HepG2 (cell line): ENCODE results near the gene TCF19. TPM values are rescaled to one million over a fixed set of nuclear protein-coding genes. Genes with fewer than 3 reads are reported as not detected.

Source experiments
- GABPA ChIP-seq, 2 experiments: IDR thresholded peaks; 2 replicates each; pipeline ENCODE4 v1.6.1; 2011 to 2016; ENCODE audit warnings: low read depth in 2 of 2, low read length in 1 of 2, missing biosample characterization in 1 of 2, missing genetic modification characterization in 1 of 2
- GATA4 ChIP-seq: sonication (generic); IDR thresholded peaks from 2 replicates; pipeline ENCODE4 v1.6.1; 2016; ENCODE audit warnings: antibody characterized with exemption, low read depth, borderline replicate concordance
- HDAC1 ChIP-seq: sonication (generic); formaldehyde crosslinking; IDR thresholded peaks from 2 replicates; pipeline ENCODE4 v1.5.1; 2020; ENCODE audit warnings: mild to moderate bottlenecking, missing genetic modification reagents
- MTA3 ChIP-seq: sonication (generic); formaldehyde crosslinking; IDR thresholded peaks from 2 replicates; pipeline ENCODE4 v1.4.0; 2020; ENCODE audit warnings: missing genetic modification reagents
- RXRB ChIP-seq: IDR thresholded peaks from 2 replicates; pipeline ENCODE4 v1.6.1; 2016; ENCODE audit warnings: borderline replicate concordance, missing genetic modification reagents, missing compliant biosample characterization
- SSRP1 ChIP-seq: IDR thresholded peaks from 2 replicates; pipeline ENCODE4 v1.6.1; 2016; ENCODE audit warnings: control low read depth
- ZNF335 ChIP-seq: sonication (generic); formaldehyde crosslinking; IDR thresholded peaks from 2 replicates; pipeline ENCODE4 v1.4.0; 2020; ENCODE audit warnings: missing genetic modification reagents
- ZNF556 ChIP-seq: sonication (generic); formaldehyde crosslinking; IDR thresholded peaks from 2 replicates; pipeline ENCODE4 v1.4.0; 2020; ENCODE audit warnings: mild to moderate bottlenecking, missing genetic modification reagents, borderline replicate concordance
- ZNF572 ChIP-seq: sonication (generic); formaldehyde crosslinking; IDR thresholded peaks from 2 replicates; pipeline ENCODE4 v1.5.1; 2020; ENCODE audit warnings: mild to moderate bottlenecking, missing genetic modification reagents
- polyA plus RNA-seq, 8 experiments: library from polyadenylated mRNA; depleted of rRNA in 3 of 8; stranded (reverse) in 7 of 8; unstranded in 1 of 8; fragments of >200 nt; fragmentation: Illumina TruSeq in 4 of 8; extraction: Trizol in 4 of 8; gene quantifications; 2 replicates each; pipeline versions ENCODE4 v1.2.1 to v1.2.3, GENCODE V29; 2011 to 2016; ENCODE audit warnings: low read depth in 4 of 8, missing spikeins in 1 of 8, mixed read lengths in 1 of 8; ENCODE audit not compliant: insufficient read depth in 1 of 8
- total RNA-seq, 5 experiments: library from RNA; depleted of rRNA; stranded (reverse); fragments of >200 nt; fragmentation: Illumina TruSeq; extraction: Trizol; gene quantifications; 2 replicates each; pipeline ENCODE4 v1.2.3, GENCODE V29; 2016; ENCODE audit warnings: low read depth in 1 of 5
- TF ChIP-seq, protein P1 (sequence below): sonication (generic); formaldehyde crosslinking; IDR thresholded peaks from 2 replicates; pipeline ENCODE4 v1.5.0; 2020; ENCODE audit warnings: mild to moderate bottlenecking, missing genetic modification reagents, borderline replicate concordance
- TF ChIP-seq, protein P2 (sequence below): sonication (generic); formaldehyde crosslinking; conservative IDR thresholded peaks from 2 replicates; pipeline ENCODE4 v1.8.0; 2022; ENCODE audit warnings: mild to moderate bottlenecking, moderate library complexity, missing genetic modification reagents
- TF ChIP-seq, protein P3 (sequence below): sonication (generic); formaldehyde crosslinking; IDR thresholded peaks from 2 replicates; pipeline ENCODE4 v1.9.0; 2021; ENCODE audit warnings: mild to moderate bottlenecking, missing genetic modification reagents
- TF ChIP-seq, protein P4 (sequence below): IDR thresholded peaks from 2 replicates; pipeline ENCODE4 v1.4.0; 2020; ENCODE audit warnings: mild to moderate bottlenecking, missing genetic modification reagents

The TCF19 gene
- total and polyA plus RNA-seq, 2 of the 13 experiments (the other 11 are each of a cell fraction or from before 2014, with no cell fraction given) = 4.9 to 22.2 TPM

DNA sequence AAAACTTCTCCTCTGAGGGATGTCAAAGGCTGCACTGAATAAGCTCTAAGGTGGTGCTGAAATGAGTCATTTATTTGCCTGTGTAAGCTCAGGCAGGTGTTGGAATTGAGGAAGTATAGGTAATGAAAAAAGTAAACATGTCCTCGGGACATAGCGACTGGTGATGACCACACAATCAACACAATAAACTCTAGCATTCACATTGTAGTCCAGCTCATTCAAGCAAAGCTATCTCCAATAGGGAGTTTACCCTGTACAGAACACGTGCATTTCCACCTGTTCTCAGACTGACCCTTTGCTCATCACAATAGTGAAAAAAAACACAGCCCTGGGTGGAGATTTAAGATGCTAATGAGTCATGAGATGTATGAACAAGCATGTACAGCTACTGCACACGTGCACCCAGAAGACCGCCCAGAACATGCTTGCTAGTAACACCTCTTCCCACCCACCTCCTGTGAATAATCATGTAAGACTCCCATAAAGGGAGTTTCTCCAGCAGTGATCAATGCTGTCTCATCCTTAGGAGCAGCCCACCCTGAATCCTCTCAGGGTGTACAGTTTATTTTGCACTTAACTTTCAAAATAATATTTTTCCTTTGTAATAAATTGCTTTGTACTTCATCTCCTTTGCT is 45.1 kb downstream of the TCF19 start (continued):
- TF ChIP-seq, protein P1, sequence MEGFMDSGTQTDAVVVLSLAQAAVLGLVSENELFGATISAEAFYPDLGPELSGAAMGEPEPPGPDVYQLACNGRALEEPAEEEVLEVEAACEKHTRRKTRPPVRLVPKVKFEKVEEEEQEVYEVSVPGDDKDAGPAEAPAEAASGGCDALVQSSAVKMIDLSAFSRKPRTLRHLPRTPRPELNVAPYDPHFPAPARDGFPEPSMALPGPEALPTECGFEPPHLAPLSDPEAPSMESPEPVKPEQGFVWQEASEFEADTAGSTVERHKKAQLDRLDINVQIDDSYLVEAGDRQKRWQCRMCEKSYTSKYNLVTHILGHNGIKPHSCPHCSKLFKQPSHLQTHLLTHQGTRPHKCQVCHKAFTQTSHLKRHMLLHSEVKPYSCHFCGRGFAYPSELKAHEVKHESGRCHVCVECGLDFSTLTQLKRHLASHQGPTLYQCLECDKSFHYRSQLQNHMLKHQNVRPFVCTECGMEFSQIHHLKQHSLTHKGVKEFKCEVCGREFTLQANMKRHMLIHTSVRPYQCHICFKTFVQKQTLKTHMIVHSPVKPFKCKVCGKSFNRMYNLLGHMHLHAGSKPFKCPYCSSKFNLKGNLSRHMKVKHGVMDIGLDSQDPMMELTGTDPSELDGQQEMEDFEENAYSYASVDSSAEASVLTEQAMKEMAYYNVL (CRISPR knock-in tag) = 0 out of 2 replicates have a peak, but pooled peaks have one; percentile 11
- TF ChIP-seq, protein P2, sequence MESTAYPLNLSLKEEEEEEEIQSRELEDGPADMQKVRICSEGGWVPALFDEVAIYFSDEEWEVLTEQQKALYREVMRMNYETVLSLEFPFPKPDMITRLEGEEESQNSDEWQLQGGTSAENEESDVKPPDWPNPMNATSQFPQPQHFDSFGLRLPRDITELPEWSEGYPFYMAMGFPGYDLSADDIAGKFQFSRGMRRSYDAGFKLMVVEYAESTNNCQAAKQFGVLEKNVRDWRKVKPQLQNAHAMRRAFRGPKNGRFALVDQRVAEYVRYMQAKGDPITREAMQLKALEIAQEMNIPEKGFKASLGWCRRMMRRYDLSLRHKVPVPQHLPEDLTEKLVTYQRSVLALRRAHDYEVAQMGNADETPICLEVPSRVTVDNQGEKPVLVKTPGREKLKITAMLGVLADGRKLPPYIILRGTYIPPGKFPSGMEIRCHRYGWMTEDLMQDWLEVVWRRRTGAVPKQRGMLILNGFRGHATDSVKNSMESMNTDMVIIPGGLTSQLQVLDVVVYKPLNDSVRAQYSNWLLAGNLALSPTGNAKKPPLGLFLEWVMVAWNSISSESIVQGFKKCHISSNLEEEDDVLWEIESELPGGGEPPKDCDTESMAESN (CRISPR knock-in tag) = peak; percentile 51; the same call in 1 of the 2 replicates
- peak; percentile 77; the same call in 1 of the 2 replicates for TF ChIP-seq ZNF335 (CRISPR knock-in tag)
- no peak for TF ChIP-seq SSRP1 (CRISPR knock-in tag)
- TF ChIP-seq, protein P3, sequence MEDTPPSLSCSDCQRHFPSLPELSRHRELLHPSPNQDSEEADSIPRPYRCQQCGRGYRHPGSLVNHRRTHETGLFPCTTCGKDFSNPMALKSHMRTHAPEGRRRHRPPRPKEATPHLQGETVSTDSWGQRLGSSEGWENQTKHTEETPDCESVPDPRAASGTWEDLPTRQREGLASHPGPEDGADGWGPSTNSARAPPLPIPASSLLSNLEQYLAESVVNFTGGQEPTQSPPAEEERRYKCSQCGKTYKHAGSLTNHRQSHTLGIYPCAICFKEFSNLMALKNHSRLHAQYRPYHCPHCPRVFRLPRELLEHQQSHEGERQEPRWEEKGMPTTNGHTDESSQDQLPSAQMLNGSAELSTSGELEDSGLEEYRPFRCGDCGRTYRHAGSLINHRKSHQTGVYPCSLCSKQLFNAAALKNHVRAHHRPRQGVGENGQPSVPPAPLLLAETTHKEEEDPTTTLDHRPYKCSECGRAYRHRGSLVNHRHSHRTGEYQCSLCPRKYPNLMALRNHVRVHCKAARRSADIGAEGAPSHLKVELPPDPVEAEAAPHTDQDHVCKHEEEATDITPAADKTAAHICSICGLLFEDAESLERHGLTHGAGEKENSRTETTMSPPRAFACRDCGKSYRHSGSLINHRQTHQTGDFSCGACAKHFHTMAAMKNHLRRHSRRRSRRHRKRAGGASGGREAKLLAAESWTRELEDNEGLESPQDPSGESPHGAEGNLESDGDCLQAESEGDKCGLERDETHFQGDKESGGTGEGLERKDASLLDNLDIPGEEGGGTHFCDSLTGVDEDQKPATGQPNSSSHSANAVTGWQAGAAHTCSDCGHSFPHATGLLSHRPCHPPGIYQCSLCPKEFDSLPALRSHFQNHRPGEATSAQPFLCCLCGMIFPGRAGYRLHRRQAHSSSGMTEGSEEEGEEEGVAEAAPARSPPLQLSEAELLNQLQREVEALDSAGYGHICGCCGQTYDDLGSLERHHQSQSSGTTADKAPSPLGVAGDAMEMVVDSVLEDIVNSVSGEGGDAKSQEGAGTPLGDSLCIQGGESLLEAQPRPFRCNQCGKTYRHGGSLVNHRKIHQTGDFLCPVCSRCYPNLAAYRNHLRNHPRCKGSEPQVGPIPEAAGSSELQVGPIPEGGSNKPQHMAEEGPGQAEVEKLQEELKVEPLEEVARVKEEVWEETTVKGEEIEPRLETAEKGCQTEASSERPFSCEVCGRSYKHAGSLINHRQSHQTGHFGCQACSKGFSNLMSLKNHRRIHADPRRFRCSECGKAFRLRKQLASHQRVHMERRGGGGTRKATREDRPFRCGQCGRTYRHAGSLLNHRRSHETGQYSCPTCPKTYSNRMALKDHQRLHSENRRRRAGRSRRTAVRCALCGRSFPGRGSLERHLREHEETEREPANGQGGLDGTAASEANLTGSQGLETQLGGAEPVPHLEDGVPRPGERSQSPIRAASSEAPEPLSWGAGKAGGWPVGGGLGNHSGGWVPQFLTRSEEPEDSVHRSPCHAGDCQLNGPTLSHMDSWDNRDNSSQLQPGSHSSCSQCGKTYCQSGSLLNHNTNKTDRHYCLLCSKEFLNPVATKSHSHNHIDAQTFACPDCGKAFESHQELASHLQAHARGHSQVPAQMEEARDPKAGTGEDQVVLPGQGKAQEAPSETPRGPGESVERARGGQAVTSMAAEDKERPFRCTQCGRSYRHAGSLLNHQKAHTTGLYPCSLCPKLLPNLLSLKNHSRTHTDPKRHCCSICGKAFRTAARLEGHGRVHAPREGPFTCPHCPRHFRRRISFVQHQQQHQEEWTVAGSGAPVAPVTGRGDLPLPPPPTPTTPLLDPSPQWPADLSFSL = no peak
- no peak for TF ChIP-seq ZNF572
- TF ChIP-seq, protein P4, sequence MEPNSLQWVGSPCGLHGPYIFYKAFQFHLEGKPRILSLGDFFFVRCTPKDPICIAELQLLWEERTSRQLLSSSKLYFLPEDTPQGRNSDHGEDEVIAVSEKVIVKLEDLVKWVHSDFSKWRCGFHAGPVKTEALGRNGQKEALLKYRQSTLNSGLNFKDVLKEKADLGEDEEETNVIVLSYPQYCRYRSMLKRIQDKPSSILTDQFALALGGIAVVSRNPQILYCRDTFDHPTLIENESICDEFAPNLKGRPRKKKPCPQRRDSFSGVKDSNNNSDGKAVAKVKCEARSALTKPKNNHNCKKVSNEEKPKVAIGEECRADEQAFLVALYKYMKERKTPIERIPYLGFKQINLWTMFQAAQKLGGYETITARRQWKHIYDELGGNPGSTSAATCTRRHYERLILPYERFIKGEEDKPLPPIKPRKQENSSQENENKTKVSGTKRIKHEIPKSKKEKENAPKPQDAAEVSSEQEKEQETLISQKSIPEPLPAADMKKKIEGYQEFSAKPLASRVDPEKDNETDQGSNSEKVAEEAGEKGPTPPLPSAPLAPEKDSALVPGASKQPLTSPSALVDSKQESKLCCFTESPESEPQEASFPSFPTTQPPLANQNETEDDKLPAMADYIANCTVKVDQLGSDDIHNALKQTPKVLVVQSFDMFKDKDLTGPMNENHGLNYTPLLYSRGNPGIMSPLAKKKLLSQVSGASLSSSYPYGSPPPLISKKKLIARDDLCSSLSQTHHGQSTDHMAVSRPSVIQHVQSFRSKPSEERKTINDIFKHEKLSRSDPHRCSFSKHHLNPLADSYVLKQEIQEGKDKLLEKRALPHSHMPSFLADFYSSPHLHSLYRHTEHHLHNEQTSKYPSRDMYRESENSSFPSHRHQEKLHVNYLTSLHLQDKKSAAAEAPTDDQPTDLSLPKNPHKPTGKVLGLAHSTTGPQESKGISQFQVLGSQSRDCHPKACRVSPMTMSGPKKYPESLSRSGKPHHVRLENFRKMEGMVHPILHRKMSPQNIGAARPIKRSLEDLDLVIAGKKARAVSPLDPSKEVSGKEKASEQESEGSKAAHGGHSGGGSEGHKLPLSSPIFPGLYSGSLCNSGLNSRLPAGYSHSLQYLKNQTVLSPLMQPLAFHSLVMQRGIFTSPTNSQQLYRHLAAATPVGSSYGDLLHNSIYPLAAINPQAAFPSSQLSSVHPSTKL (CRISPR knock-in tag) = peak; percentile 83
- 0 out of 2 replicates have a peak, but pooled peaks have one; percentile 26 for TF ChIP-seq ZNF556 (CRISPR knock-in tag)
- TF ChIP-seq RXRB (CRISPR knock-in tag) = peak; percentile 48
- peak; percentile 24; the same call in 1 of the 2 replicates for TF ChIP-seq HDAC1 (CRISPR knock-in tag)
- TF ChIP-seq GATA4 = no peak
- no peak for TF ChIP-seq GABPA (IDR thresholded peaks at IDR 0.05; ENCODE audit: low read depth, low read length)
- peak; percentile 32; the same call in 1 of the 2 replicates for TF ChIP-seq GABPA (CRISPR knock-in tag; IDR thresholded peaks at IDR 0.05; ENCODE audit: low read depth)
- TF ChIP-seq MTA3 (CRISPR knock-in tag) = no peak
